ENCODE results near the gene MIPOL1. TPM values are rescaled to one million over a fixed set of nuclear protein-coding genes. Genes with fewer than 3 reads are reported as not detected.

The MIPOL1 gene
- total and polyA plus RNA-seq, 4 donors = 0.51 to 6.6 (median 1.9) TPM

- H3K27ac ChIP-seq (ENCODE audit: low read depth in 1 of 2, low read length in 2 of 2) = no peak overlapping the region
- H3K4me3 ChIP-seq (ENCODE audit: low read depth in 1 of 3, low read length in 3 of 3) = no peak overlapping the region
- 90% methylated on average over 2 of the region's 2 CpGs for WGBS
- no peaks in the 10 kb centered on the region for H3K27me3 ChIP-seq (ENCODE audit: control insufficient read depth in 4 of 4, insufficient read depth in 4 of 4, low read length in 3 of 4)
- H3K36me3 ChIP-seq (ENCODE audit: control insufficient read depth in 4 of 4, insufficient read depth in 3 of 4, low read depth in 1 of 4, low read length in 3 of 4) = no peaks in the 10 kb centered on the region
- H3K9ac ChIP-seq (ENCODE audit: low read depth in 1 of 2, low read length in 2 of 2) = no peak overlapping the region
- H3K9me3 ChIP-seq (ENCODE audit: control insufficient read depth in 4 of 4, low read length in 3 of 4) = no peaks in the 10 kb centered on the region
- DNase-seq (ENCODE audit: low spot score) = no peak
- no peak for TF ChIP-seq ATF3 (IDR thresholded peaks at IDR 0.05)
- no peak for TF ChIP-seq NR2F2 (IDR thresholded peaks at IDR 0.05)
- TF ChIP-seq HNF4A (conservative IDR thresholded peaks at IDR 0.05) = no peak
- TF ChIP-seq FOXA2 (IDR thresholded peaks at IDR 0.05) = no peak
- no peak for TF ChIP-seq JUND (IDR thresholded peaks at IDR 0.05)
- TF ChIP-seq YY1 (IDR thresholded peaks at IDR 0.05) = no peak
- TF ChIP-seq HNF4G (IDR thresholded peaks at IDR 0.05) = no peak
- TF ChIP-seq SP1 (IDR thresholded peaks at IDR 0.05) = no peak
- TF ChIP-seq GABPA (IDR thresholded peaks at IDR 0.05 in 1 of 2, conservative IDR thresholded peaks at IDR 0.05 in 1 of 2) = no peak
- no peak for TF ChIP-seq RXRA (IDR thresholded peaks at IDR 0.05)
- TF ChIP-seq, protein P1, sequence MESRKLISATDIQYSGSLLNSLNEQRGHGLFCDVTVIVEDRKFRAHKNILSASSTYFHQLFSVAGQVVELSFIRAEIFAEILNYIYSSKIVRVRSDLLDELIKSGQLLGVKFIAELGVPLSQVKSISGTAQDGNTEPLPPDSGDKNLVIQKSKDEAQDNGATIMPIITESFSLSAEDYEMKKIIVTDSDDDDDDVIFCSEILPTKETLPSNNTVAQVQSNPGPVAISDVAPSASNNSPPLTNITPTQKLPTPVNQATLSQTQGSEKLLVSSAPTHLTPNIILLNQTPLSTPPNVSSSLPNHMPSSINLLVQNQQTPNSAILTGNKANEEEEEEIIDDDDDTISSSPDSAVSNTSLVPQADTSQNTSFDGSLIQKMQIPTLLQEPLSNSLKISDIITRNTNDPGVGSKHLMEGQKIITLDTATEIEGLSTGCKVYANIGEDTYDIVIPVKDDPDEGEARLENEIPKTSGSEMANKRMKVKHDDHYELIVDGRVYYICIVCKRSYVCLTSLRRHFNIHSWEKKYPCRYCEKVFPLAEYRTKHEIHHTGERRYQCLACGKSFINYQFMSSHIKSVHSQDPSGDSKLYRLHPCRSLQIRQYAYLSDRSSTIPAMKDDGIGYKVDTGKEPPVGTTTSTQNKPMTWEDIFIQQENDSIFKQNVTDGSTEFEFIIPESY (IDR thresholded peaks at IDR 0.05) = no peak
- no peaks in the 10 kb centered on the region for H3K4me1 ChIP-seq (ENCODE audit: control insufficient read depth in 4 of 4, insufficient read depth in 4 of 4, low read length in 3 of 4)
These were observed 375.6 kb downstream of the MIPOL1 start for GRCh38 chr14:37573356-37573755.

- Histone ChIP-seq H3K9me3 (ENCODE audit: control insufficient read depth in 4 of 4, low read length in 3 of 4) (no peaks in the 10 kb centered on the region), H3K27ac (ENCODE audit: low read depth in 1 of 2, low read length in 2 of 2) (no peak overlapping the region), H3K4me3 (ENCODE audit: low read depth in 1 of 3, low read length in 3 of 3) (no peak overlapping the region), H3K27me3 (ENCODE audit: control insufficient read depth in 4 of 4, insufficient read depth in 4 of 4, low read length in 3 of 4) (no peaks in the 10 kb centered on the region), H3K4me1 (ENCODE audit: control insufficient read depth in 4 of 4, insufficient read depth in 4 of 4, low read length in 3 of 4) (no peaks in the 10 kb centered on the region), H3K36me3 (ENCODE audit: control insufficient read depth in 4 of 4, insufficient read depth in 3 of 4, low read depth in 1 of 4, low read length in 3 of 4) (no peaks in the 10 kb centered on the region), H3K9ac (ENCODE audit: low read depth in 1 of 2, low read length in 2 of 2) (no peak overlapping the region)
- TF ChIP-seq JUND (IDR thresholded peaks at IDR 0.05) = no peak
- no peak for TF ChIP-seq EGR1 (IDR thresholded peaks at IDR 0.05; ENCODE audit: low read depth in 2 of 2)
- DNase-seq (ENCODE audit: low spot score) = no peak
- WGBS = 68% methylated on average over 9 of the region's 9 CpGs
These were observed 381.5 kb downstream of the MIPOL1 start for GRCh38 chr14:37579274-37579673.

DNA sequence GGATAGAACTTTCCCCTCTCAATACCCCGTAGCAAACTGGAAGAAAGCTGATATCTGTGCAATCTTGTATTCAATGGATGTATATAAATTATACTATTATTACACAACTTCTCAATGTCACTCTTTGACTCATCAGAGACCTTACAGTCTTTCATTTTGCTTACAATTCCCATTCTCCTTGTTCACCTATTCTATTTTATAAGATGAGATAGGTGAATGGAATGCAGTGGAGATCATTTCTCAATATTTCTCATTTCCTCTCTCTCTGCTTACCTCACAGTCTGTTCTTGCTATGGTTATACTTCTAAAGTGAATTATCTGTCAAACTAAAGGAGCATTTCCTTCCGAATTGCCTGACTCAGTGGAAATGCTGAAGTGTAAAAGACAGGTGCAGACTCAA, 382.4 kb downstream of the MIPOL1 start:
- WGBS = 89% methylated on average over 2 of the region's 2 CpGs
- no peak for TF ChIP-seq FOXA2 (IDR thresholded peaks at IDR 0.05)
- TF ChIP-seq REST (IDR thresholded peaks at IDR 0.05) = no peak
- no peak for TF ChIP-seq CTCF (IDR thresholded peaks at IDR 0.05; ENCODE audit: low read depth, low read length, missing input control)
- no peak for TF ChIP-seq ATF3 (IDR thresholded peaks at IDR 0.05)
- TF ChIP-seq FOXA1 (IDR thresholded peaks at IDR 0.05) = no peak
- no peak for TF ChIP-seq RXRA (IDR thresholded peaks at IDR 0.05)
- TF ChIP-seq HNF4A (conservative IDR thresholded peaks at IDR 0.05) = no peak
- TF ChIP-seq HNF4G (IDR thresholded peaks at IDR 0.05) = no peak
- no peak for TF ChIP-seq RAD21 (IDR thresholded peaks at IDR 0.05)
- TF ChIP-seq YY1 (IDR thresholded peaks at IDR 0.05) = no peak
- TF ChIP-seq GABPA (IDR thresholded peaks at IDR 0.05 in 1 of 2, conservative IDR thresholded peaks at IDR 0.05 in 1 of 2) = no peak
- TF ChIP-seq NR2F2 (IDR thresholded peaks at IDR 0.05) = no peak
- TF ChIP-seq, protein P2, sequence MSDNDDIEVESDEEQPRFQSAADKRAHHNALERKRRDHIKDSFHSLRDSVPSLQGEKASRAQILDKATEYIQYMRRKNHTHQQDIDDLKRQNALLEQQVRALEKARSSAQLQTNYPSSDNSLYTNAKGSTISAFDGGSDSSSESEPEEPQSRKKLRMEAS (IDR thresholded peaks at IDR 0.05) = no peak
- TF ChIP-seq SP1 (IDR thresholded peaks at IDR 0.05) = no peak
- TF ChIP-seq, protein P1 (IDR thresholded peaks at IDR 0.05) = no peak
- no peak for TF ChIP-seq TAF1 (conservative IDR thresholded peaks at IDR 0.05)

More for the DNA sequence above, 382.4 kb downstream of the MIPOL1 start:
- Histone ChIP-seq H3K4me3 (ENCODE audit: low read depth in 1 of 3, low read length in 3 of 3) (no peak overlapping the region), H3K4me1 (ENCODE audit: control insufficient read depth in 4 of 4, insufficient read depth in 4 of 4, low read length in 3 of 4) (peaks cover 0 to 4% (median 2%) of the 10 kb centered on the region in 4 donors), H3K9me3 (ENCODE audit: control insufficient read depth in 4 of 4, low read length in 3 of 4) (no peaks in the 10 kb centered on the region), H3K27me3 (ENCODE audit: control insufficient read depth in 4 of 4, insufficient read depth in 4 of 4, low read length in 3 of 4) (no peaks in the 10 kb centered on the region), H3K36me3 (ENCODE audit: control insufficient read depth in 4 of 4, insufficient read depth in 3 of 4, low read depth in 1 of 4, low read length in 3 of 4) (no peaks in the 10 kb centered on the region), H3K27ac (ENCODE audit: low read depth in 1 of 2, low read length in 2 of 2) (no peak overlapping the region), H3K9ac (ENCODE audit: low read depth in 1 of 2, low read length in 2 of 2) (no peak overlapping the region)
- no peak for DNase-seq (ENCODE audit: low spot score)
